Tibial nerve (tissue), 4 donors: ENCODE results near the gene ADPRM.

Source experiments
- EP300 ChIP-seq, 2 donors: sonication (generic); formaldehyde crosslinking; IDR thresholded peaks; one replicate each; pipeline ENCODE4 v1.6.1; 2017; ENCODE audit warnings: antibody characterized with exemption in 2 of 2, mild to moderate bottlenecking in 1 of 2
- TF ChIP-seq, protein P1 (sequence below), 5 experiments: fragments of 200-600 bp in 3 of 5; fragments of 450-650 bp in 2 of 5; sonication (generic) in 3 of 5; IDR thresholded peaks; one replicate each; pipeline ENCODE4 v1.5.1; 2016 to 2019; ENCODE audit warnings: antibody characterized with exemption in 5 of 5, mild to moderate bottlenecking in 3 of 5, moderate library complexity in 2 of 5

GRCh38 chr17:10752696-10753095, 55.3 kb downstream of the ADPRM start:
- no peak for TF ChIP-seq EP300 (IDR thresholded peaks at IDR 0.05)
- TF ChIP-seq, protein P1, sequence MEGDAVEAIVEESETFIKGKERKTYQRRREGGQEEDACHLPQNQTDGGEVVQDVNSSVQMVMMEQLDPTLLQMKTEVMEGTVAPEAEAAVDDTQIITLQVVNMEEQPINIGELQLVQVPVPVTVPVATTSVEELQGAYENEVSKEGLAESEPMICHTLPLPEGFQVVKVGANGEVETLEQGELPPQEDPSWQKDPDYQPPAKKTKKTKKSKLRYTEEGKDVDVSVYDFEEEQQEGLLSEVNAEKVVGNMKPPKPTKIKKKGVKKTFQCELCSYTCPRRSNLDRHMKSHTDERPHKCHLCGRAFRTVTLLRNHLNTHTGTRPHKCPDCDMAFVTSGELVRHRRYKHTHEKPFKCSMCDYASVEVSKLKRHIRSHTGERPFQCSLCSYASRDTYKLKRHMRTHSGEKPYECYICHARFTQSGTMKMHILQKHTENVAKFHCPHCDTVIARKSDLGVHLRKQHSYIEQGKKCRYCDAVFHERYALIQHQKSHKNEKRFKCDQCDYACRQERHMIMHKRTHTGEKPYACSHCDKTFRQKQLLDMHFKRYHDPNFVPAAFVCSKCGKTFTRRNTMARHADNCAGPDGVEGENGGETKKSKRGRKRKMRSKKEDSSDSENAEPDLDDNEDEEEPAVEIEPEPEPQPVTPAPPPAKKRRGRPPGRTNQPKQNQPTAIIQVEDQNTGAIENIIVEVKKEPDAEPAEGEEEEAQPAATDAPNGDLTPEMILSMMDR (IDR thresholded peaks at IDR 0.05), result no peak
